GM21515 (cell line): ENCODE results near the gene CHCHD5.
A peak's percentile ranks its signal among the peaks of the same experiment; 100 is the strongest.

Experiments
- ATAC-seq: cut with Tn5 transposase; IDR thresholded peaks from one replicate; pipeline ENCODE4 v1.9.1; 2021; ENCODE audit not compliant: unreplicated experiment

CHCHD5 gene

GRCh38 chr2:112623913-112624777 is 39.7 kb downstream of the CHCHD5 start:
- peak; percentile 89 for ATAC-seq

- ATAC-seq = no peak
These were observed 41.2 kb downstream of the CHCHD5 start for GRCh38 chr2:112625474-112626114.

GRCh38 chr2:112626604-112627059 is 42.2 kb downstream of the CHCHD5 start:
- no peak for ATAC-seq

- no peak for ATAC-seq
These were observed 42.9 kb downstream of the CHCHD5 start for GRCh38 chr2:112627060-112628040.

GRCh38 chr2:112629224-112629623 is 44.8 kb downstream of the CHCHD5 start:
- no peak for ATAC-seq

GRCh38 chr2:112629823-112630222 is 45.4 kb downstream of the CHCHD5 start:
- ATAC-seq = no peak

- ATAC-seq = no peak
These were observed 45.9 kb downstream of the CHCHD5 start for GRCh38 chr2:112630268-112630667.

- no peak for ATAC-seq
These were observed 49.3 kb downstream of the CHCHD5 start for GRCh38 chr2:112633708-112634107.

GRCh38 chr2:112634153-112634873 is 49.9 kb downstream of the CHCHD5 start:
- ATAC-seq = no peak

- no peak for ATAC-seq
These were observed 50.4 kb downstream of the CHCHD5 start for GRCh38 chr2:112634874-112635157.

GRCh38 chr2:112636605-112637288 is 52.3 kb downstream of the CHCHD5 start:
- ATAC-seq = peak; percentile 72

GRCh38 chr2:112637289-112637660 is 52.9 kb downstream of the CHCHD5 start:
- no peak for ATAC-seq
